ENCODE measurements around the gene KLF4.

KLF4 gene

DNA sequence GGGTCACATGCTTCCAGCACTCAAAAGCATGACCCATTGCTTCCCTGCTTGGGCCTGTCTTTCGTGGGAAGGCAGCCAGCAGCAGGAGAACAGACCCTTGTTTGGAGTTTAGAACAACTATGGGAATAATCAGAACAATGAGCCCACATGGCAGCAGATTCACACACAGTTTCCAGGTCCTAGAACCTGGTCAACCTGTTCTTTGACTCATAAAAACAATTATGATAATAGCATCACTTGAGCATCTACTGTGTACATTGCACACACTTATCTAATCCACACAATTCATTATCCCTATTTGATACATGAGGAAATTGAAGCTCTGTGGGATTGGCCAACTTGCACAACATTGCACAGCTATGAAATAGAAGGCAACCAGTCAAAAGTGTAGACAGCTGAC lies 41.7 kb downstream of the KLF4 start:
- no peak for DNase-seq (ENCODE audit: low spot score)

DNA sequence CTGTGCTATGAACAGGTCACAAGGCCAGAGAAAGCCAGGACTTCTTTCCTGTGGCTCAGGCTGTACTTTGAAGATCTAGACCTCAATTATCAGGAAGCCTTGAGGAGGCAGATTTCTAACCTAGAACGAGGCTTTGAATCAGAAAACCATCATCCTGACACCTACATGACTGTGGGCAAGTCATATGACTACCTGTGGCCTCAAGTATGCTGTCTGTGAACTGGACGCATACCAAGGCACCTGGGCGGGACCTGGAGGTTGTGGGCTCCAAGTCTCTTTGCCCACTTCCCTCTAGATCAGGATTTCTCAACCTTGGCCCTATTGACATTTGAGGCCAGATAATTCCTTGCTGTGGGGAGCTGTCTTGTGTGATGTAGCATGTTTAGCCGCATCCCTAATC lies 42.5 kb downstream of the KLF4 start:
- DNase-seq (ENCODE audit: low spot score): no peak

DNA sequence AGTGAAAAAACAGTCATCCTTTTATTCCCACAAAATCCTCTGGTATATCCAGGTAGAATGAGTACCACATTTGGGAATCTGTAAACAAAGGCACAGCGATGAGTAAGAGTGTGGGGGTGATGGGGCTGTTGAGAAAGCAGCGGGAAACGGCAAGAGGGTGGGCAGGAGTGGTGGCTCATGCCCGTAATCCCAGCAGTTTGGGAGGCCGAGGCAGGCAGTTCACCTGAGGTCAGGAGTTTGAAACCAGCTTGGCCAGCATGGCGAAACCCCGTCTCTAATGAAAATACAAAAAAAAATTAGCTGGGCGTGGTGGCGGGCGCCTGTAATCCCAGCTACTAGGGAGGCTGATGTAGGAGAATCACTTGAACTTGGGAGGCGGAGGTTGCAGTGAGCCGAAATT lies 43.1 kb downstream of the KLF4 start:
- no peak for DNase-seq (ENCODE audit: low spot score)

DNA sequence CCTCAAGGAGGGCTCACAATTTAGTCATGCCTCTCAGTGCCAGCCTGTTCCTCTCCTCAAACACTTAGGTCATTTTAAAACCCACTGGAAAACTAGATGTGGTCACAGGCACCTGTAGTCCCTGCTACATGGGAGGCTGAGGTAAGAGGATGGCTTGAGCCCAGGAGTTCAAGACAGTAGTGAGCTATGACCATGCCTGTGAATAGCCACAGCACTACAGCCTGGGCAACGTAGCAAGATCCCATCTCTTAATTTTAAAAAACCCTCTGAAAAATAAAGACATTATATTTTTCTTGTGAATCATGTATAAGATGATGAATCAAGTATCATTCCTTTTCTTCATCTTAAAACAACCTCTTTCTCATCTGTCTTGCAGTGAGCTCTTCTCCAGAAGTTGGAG lies 45.8 kb downstream of the KLF4 start:
- no peak for DNase-seq (ENCODE audit: low spot score)

DNA sequence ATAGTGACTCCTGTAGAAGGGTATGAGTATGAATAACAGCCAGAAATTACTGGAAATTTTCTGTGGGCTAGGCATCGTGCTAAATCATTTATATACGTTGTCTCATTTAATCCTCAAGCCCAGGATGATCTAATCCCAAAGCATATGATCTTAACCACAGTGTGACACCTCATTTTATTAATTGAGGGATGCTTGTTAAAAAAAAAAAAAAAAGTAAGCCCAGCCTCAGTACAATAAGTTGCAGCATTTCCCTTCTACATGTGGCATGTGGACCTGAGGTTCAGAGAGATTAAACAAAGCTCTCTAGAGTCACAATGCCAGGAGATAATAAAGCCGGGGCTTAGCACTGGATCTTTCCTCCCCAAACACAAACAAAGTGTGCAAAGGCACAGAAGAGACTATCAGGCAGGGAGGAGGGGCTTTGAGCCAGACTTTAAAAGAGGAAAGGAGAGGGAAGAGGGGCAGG lies 49.5 kb downstream of the KLF4 start:
- DNase-seq (ENCODE audit: low spot score): no peak

DNA sequence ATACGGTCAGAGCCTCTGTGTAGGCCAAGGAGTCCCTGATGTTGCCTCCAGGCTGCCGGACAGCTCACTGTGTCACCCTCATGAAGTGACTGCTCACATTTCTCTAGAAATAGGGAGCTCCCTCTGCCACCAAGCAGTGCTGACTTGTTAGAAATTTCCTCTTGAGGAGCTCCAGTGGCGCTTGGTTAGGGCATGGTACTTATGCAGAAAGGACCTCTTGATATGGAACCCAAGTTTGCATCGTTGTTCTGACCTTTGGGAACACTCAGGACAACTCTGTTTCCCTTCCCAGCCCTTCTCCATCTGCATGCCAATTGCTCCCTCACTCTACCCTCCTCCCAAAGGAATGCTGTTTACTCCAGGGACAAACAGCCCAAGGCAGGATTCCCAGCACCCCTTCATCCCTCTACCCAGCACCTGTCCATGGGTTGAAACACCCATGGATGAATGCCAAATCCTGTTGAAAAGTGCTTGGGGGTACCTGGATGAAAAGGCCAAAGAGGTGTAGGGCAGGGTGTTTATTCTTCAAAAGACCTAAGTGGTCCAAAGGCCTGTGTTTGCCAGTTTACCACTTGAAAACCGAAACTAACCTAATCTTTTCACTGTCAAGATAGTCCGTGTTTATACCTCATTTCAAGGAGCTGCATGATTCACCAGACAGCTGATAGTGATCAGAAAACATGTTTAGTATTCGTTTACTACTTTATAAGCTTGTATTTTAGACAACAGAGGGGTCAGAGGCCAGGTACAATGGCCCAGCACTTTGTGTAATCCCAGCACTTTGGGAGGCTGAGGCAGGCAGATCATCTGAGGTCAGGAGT lies 51.1 kb downstream of the KLF4 start:
- DNase-seq (ENCODE audit: low spot score): no peak

DNA sequence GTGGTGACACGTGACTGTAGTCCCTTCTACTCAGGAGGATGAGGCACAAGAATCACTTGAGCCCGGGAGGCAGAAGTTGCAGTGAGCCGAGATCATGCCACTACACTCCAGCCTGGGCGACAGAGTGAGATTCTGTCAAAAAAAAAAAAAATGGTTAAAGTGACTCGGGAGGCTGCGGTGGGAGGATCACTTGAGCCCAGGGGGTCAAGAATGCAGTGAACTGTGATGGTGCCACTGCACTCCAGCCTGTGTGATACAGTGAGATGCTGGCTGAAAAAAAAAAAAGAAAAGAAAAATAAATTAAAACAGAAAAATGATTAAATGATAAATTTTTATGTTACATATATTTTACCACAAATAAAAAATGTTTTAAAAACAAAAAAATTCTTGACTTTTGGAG lies 51.9 kb downstream of the KLF4 start:
- DNase-seq (ENCODE audit: low spot score): no peak

DNA sequence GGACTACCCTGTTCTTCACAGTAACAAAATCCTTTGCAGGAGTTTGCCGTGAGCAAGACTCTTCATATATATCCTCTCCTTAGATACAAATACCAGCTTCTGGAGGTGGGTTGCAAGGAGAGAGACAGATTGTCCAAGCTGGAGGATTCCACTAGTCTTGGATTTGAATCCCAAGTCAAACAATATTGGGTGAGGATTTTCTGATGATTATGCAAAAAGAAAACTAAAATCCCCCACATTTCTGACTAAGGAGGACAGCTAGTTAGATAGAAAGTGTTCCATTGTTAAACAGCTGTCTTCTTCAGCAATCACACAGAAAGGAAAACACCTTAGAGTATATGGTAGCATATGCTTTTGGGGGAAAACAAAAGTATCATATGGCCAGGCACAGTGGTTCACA lies 54.2 kb downstream of the KLF4 start:
- DNase-seq (ENCODE audit: low spot score): no peak
